ENCODE results near the gene SUSD1. TPM values are rescaled to one million over a fixed set of nuclear protein-coding genes. Genes with fewer than 3 reads are reported as not detected.

SUSD1 gene
- total RNA-seq, 1 donor from 2014 or later = 41.1 TPM

GRCh38 chr9:112115970-112116753 lies 58.9 kb downstream of the SUSD1 start:
- Mint-ChIP-seq H3K27me3 (no peaks in the 10 kb centered on the region), H3K27ac (no peak overlapping the region), H3K4me1 (ENCODE audit: low read depth) (peaks cover 24% of the 10 kb centered on the region), H3K4me3 (ENCODE audit: low read depth) (no peak overlapping the region), H3K9me3 (ENCODE audit: low read depth) (no peaks in the 10 kb centered on the region), H3K36me3 (ENCODE audit: insufficient read depth) (peaks cover 15% of the 10 kb centered on the region)
- TF ChIP-seq CTCF (IDR thresholded peaks at IDR 0.05; ENCODE audit: unreplicated experiment) = no peak
- DNase-seq (ENCODE audit: low spot score, unreplicated experiment) = no peak

- Mint-ChIP-seq H3K4me1 (ENCODE audit: low read depth) (peaks cover 20% of the 10 kb centered on the region), H3K27me3 (no peaks in the 10 kb centered on the region), H3K4me3 (ENCODE audit: low read depth) (no peak overlapping the region), H3K27ac (peak overlapping the region; percentile 25), H3K9me3 (ENCODE audit: low read depth) (no peaks in the 10 kb centered on the region), H3K36me3 (ENCODE audit: insufficient read depth) (peaks cover 19% of the 10 kb centered on the region)
- DNase-seq (ENCODE audit: low spot score, unreplicated experiment) = no peak
- no peak for TF ChIP-seq CTCF (IDR thresholded peaks at IDR 0.05; ENCODE audit: unreplicated experiment)
Measured at GRCh38 chr9:112115109-112115508, 60.0 kb downstream of the SUSD1 start.

- H3K4me3 Mint-ChIP-seq (ENCODE audit: low read depth) = no peak overlapping the region
- no peaks in the 10 kb centered on the region for H3K27me3 Mint-ChIP-seq
- TF ChIP-seq CTCF (IDR thresholded peaks at IDR 0.05; ENCODE audit: unreplicated experiment) = peak; percentile 66
- H3K27ac Mint-ChIP-seq = no peak overlapping the region
- DNase-seq (ENCODE audit: low spot score, unreplicated experiment) = no peak
- H3K4me1 Mint-ChIP-seq (ENCODE audit: low read depth) = peaks cover 15% of the 10 kb centered on the region
- H3K9me3 Mint-ChIP-seq (ENCODE audit: low read depth) = no peaks in the 10 kb centered on the region
- peaks cover 22% of the 10 kb centered on the region for H3K36me3 Mint-ChIP-seq (ENCODE audit: insufficient read depth)
Measured at GRCh38 chr9:112112941-112113681, 62.0 kb downstream of the SUSD1 start.

GRCh38 chr9:112112519-112112918 lies 62.6 kb downstream of the SUSD1 start:
- no peaks in the 10 kb centered on the region for H3K9me3 Mint-ChIP-seq (ENCODE audit: low read depth)
- TF ChIP-seq CTCF (IDR thresholded peaks at IDR 0.05; ENCODE audit: unreplicated experiment) = no peak
- peaks cover 15% of the 10 kb centered on the region for H3K4me1 Mint-ChIP-seq (ENCODE audit: low read depth)
- peaks cover 25% of the 10 kb centered on the region for H3K36me3 Mint-ChIP-seq (ENCODE audit: insufficient read depth)
- no peak overlapping the region for H3K27ac Mint-ChIP-seq
- no peaks in the 10 kb centered on the region for H3K27me3 Mint-ChIP-seq
- DNase-seq (ENCODE audit: low spot score, unreplicated experiment) = no peak
- no peak overlapping the region for H3K4me3 Mint-ChIP-seq (ENCODE audit: low read depth)

GRCh38 chr9:112111461-112111860 lies 63.6 kb downstream of the SUSD1 start:
- DNase-seq (ENCODE audit: low spot score, unreplicated experiment) = no peak
- H3K4me1 Mint-ChIP-seq (ENCODE audit: low read depth) = peaks cover 15% of the 10 kb centered on the region
- H3K4me3 Mint-ChIP-seq (ENCODE audit: low read depth) = no peak overlapping the region
- no peaks in the 10 kb centered on the region for H3K27me3 Mint-ChIP-seq
- H3K27ac Mint-ChIP-seq = no peak overlapping the region
- H3K9me3 Mint-ChIP-seq (ENCODE audit: low read depth) = no peaks in the 10 kb centered on the region
- H3K36me3 Mint-ChIP-seq (ENCODE audit: insufficient read depth) = peaks cover 24% of the 10 kb centered on the region
- TF ChIP-seq CTCF (IDR thresholded peaks at IDR 0.05; ENCODE audit: unreplicated experiment) = no peak

Data from progenitor cell of endocrine pancreas (in vitro differentiated cells).